Measurements from ENCODE around the gene CUZD1. TPM values are rescaled to one million over a fixed set of nuclear protein-coding genes. Genes with fewer than 3 reads are reported as not detected.
"Not testable (repeated sequence)": the region's sequence is repeated elsewhere in the genome, so short reads cannot be mapped to it uniquely, and the experiment has no call there.

CUZD1 gene
- polyA plus RNA-seq, 1 donor from 2014 or later, result not detected

DNA sequence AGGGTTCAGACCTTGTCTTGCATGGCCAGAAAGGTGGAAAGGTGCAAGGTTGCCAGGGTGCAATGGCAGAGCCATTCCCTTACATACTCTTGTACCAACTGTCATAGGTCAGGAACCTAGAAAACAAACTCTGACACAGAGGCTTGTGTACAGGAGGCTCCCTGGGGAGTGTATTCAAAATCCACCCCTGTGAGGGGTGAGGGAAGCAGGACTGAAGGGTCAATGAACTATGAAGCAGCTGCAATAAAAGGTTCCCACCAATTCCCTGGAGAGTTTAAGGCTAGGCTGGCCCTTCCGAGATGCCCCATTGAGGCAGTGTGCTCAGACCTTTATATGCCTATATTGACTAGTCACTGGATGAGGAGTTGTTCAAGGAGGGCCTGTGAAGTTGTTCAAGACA lies 13.9 kb upstream of the CUZD1 start:
- Histone ChIP-seq H3K27ac (ENCODE audit: low read length) (no peak overlapping the region), H3K4me3 (ENCODE audit: low read length) (no peak overlapping the region), H3K79me2 (replicated peaks; ENCODE audit: insufficient read depth, low read length) (no peaks in the 10 kb centered on the region), H3K27me3 (ENCODE audit: insufficient read depth, low read depth, low read length) (no peaks in the 10 kb centered on the region), H3K36me3 (ENCODE audit: insufficient read depth, low read length) (no peaks in the 10 kb centered on the region), H3K4me2 (ENCODE audit: low read length) (no peak overlapping the region), H3K9ac (ENCODE audit: low read length) (no peak overlapping the region), H3K9me2 (ENCODE audit: insufficient read depth, low read length) (no peaks in the 10 kb centered on the region), H2AFZ (ENCODE audit: low read depth, low read length) (no peak overlapping the region), H3K9me3 (ENCODE audit: low read length) (no peaks in the 10 kb centered on the region), H3F3A (ENCODE audit: insufficient read depth, low read length, poor library complexity, severe bottlenecking) (no peaks in the 10 kb centered on the region), H4K20me1 (ENCODE audit: insufficient read depth) (no peaks in the 10 kb centered on the region)
- TF ChIP-seq EP300 (conservative IDR thresholded peaks at IDR 0.05; ENCODE audit: poor library complexity, severe bottlenecking), result no peak
- TF ChIP-seq EZH2 (IDR thresholded peaks at IDR 0.05; ENCODE audit: borderline replicate concordance, insufficient read depth, low read length, poor library complexity, severe bottlenecking), result no peak
- TF ChIP-seq MXI1 (conservative IDR thresholded peaks at IDR 0.05; ENCODE audit: poor library complexity, severe bottlenecking), result no peak
- TF ChIP-seq, protein P1, sequence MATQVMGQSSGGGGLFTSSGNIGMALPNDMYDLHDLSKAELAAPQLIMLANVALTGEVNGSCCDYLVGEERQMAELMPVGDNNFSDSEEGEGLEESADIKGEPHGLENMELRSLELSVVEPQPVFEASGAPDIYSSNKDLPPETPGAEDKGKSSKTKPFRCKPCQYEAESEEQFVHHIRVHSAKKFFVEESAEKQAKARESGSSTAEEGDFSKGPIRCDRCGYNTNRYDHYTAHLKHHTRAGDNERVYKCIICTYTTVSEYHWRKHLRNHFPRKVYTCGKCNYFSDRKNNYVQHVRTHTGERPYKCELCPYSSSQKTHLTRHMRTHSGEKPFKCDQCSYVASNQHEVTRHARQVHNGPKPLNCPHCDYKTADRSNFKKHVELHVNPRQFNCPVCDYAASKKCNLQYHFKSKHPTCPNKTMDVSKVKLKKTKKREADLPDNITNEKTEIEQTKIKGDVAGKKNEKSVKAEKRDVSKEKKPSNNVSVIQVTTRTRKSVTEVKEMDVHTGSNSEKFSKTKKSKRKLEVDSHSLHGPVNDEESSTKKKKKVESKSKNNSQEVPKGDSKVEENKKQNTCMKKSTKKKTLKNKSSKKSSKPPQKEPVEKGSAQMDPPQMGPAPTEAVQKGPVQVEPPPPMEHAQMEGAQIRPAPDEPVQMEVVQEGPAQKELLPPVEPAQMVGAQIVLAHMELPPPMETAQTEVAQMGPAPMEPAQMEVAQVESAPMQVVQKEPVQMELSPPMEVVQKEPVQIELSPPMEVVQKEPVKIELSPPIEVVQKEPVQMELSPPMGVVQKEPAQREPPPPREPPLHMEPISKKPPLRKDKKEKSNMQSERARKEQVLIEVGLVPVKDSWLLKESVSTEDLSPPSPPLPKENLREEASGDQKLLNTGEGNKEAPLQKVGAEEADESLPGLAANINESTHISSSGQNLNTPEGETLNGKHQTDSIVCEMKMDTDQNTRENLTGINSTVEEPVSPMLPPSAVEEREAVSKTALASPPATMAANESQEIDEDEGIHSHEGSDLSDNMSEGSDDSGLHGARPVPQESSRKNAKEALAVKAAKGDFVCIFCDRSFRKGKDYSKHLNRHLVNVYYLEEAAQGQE (IDR thresholded peaks at IDR 0.05; ENCODE audit: borderline replicate concordance), result no peak
- TF ChIP-seq TAF1 (IDR thresholded peaks at IDR 0.05; ENCODE audit: low read depth), result no peak
- no peak for TF ChIP-seq POLR2AphosphoS5 (IDR thresholded peaks at IDR 0.05)
- no peak for TF ChIP-seq SMC3 (conservative IDR thresholded peaks at IDR 0.05; ENCODE audit: poor library complexity)
- no peak for TF ChIP-seq CTCF (IDR thresholded peaks at IDR 0.05; ENCODE audit: poor library complexity, severe bottlenecking)
- no peak for TF ChIP-seq RAD21 (conservative IDR thresholded peaks at IDR 0.05)

- H3K9me2 ChIP-seq (ENCODE audit: insufficient read depth, low read length); H2AFZ ChIP-seq (ENCODE audit: low read depth, low read length); H3K79me2 ChIP-seq (replicated peaks; ENCODE audit: insufficient read depth, low read length); H4K20me1 ChIP-seq (ENCODE audit: insufficient read depth); H3K4me3 ChIP-seq (ENCODE audit: low read length); H3K27ac ChIP-seq (ENCODE audit: low read length); H3K36me3 ChIP-seq (ENCODE audit: insufficient read depth, low read length); H3K27me3 ChIP-seq (ENCODE audit: insufficient read depth, low read depth, low read length); H3F3A ChIP-seq (ENCODE audit: insufficient read depth, low read length, poor library complexity, severe bottlenecking); H3K9me3 ChIP-seq (ENCODE audit: low read length); H3K4me2 ChIP-seq (ENCODE audit: low read length); H3K9ac ChIP-seq (ENCODE audit: low read length): not testable (repeated sequence)
Measured at GRCh38 chr10:122858042-122858441, 12.4 kb upstream of the CUZD1 start.

DNA sequence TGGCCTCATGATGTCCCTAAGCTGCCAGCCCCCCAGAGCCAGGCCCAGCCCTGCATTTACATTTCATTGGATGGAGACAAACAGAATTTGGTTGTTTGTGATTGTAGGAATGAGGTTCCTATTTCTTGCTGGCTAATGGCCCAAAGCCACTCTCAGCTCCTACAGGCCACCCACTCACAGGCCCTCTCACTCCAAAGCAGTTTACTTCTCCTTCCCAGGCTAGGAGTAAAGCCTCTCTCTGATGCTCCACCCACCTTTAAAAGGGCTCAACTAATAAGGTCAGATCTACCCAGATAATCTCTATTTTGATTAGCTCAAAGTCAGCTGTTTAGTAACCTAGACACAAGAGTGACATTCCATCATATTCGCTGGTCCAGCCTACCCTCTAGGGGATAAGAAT lies 11.2 kb upstream of the CUZD1 start:
- Histone ChIP-seq H3K27me3 (ENCODE audit: insufficient read depth, low read depth, low read length) (no peaks in the 10 kb centered on the region), H2AFZ (ENCODE audit: low read depth, low read length) (no peak overlapping the region)
- TF ChIP-seq EZH2 (IDR thresholded peaks at IDR 0.05; ENCODE audit: borderline replicate concordance, insufficient read depth, low read length, poor library complexity, severe bottlenecking) (no peak), CTCF (IDR thresholded peaks at IDR 0.05; ENCODE audit: poor library complexity, severe bottlenecking) (no peak), EP300 (conservative IDR thresholded peaks at IDR 0.05; ENCODE audit: poor library complexity, severe bottlenecking) (no peak), TAF1 (IDR thresholded peaks at IDR 0.05; ENCODE audit: low read depth) (no peak), POLR2AphosphoS5 (IDR thresholded peaks at IDR 0.05) (no peak), MXI1 (conservative IDR thresholded peaks at IDR 0.05; ENCODE audit: poor library complexity, severe bottlenecking) (no peak), RAD21 (conservative IDR thresholded peaks at IDR 0.05) (no peak), SMC3 (conservative IDR thresholded peaks at IDR 0.05; ENCODE audit: poor library complexity) (no peak)
- TF ChIP-seq, protein P1 (IDR thresholded peaks at IDR 0.05; ENCODE audit: borderline replicate concordance), result no peak

More for the DNA sequence above, 11.2 kb upstream of the CUZD1 start:
- Histone ChIP-seq H3K9me3 (ENCODE audit: low read length) (no peaks in the 10 kb centered on the region), H3K79me2 (replicated peaks; ENCODE audit: insufficient read depth, low read length) (no peaks in the 10 kb centered on the region), H3K4me2 (ENCODE audit: low read length) (no peak overlapping the region), H3K9ac (ENCODE audit: low read length) (no peak overlapping the region), H3K27ac (ENCODE audit: low read length) (no peak overlapping the region), H3K36me3 (ENCODE audit: insufficient read depth, low read length) (no peaks in the 10 kb centered on the region), H3F3A (ENCODE audit: insufficient read depth, low read length, poor library complexity, severe bottlenecking) (no peaks in the 10 kb centered on the region), H4K20me1 (ENCODE audit: insufficient read depth) (no peaks in the 10 kb centered on the region), H3K9me2 (ENCODE audit: insufficient read depth, low read length) (no peaks in the 10 kb centered on the region), H3K4me3 (ENCODE audit: low read length) (no peak overlapping the region)

Measured in neural cell (in vitro differentiated cells).